ENCODE measurements around the gene NFE2L1.

DNA sequence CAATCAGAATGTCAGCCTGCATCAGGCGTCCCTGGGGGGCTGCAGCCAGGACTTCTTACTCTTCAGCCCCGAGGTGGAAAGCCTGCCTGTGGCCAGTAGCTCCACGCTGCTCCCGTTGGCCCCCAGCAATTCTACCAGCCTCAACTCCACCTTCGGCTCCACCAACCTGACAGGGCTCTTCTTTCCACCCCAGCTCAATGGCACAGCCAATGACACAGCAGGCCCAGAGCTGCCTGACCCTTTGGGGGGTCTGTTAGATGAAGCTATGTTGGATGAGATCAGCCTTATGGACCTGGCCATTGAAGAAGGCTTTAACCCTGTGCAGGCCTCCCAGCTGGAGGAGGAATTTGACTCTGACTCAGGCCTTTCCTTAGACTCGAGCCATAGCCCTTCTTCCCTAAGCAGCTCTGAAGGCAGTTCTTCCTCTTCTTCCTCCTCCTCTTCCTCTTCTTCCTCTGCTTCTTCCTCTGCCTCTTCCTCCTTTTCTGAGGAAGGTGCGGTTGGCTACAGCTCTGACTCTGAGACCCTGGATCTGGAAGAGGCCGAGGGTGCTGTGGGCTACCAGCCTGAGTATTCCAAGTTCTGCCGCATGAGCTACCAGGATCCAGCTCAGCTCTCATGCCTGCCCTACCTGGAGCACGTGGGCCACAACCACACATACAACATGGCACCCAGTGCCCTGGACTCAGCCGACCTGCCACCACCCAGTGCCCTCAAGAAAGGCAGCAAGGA is 10.4 kb downstream of the NFE2L1 start:
- TF ChIP-seq, protein P1, sequence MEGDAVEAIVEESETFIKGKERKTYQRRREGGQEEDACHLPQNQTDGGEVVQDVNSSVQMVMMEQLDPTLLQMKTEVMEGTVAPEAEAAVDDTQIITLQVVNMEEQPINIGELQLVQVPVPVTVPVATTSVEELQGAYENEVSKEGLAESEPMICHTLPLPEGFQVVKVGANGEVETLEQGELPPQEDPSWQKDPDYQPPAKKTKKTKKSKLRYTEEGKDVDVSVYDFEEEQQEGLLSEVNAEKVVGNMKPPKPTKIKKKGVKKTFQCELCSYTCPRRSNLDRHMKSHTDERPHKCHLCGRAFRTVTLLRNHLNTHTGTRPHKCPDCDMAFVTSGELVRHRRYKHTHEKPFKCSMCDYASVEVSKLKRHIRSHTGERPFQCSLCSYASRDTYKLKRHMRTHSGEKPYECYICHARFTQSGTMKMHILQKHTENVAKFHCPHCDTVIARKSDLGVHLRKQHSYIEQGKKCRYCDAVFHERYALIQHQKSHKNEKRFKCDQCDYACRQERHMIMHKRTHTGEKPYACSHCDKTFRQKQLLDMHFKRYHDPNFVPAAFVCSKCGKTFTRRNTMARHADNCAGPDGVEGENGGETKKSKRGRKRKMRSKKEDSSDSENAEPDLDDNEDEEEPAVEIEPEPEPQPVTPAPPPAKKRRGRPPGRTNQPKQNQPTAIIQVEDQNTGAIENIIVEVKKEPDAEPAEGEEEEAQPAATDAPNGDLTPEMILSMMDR (IDR thresholded peaks at IDR 0.05) = no peak
- no peak for TF ChIP-seq POLR2AphosphoS5 (IDR thresholded peaks at IDR 0.05)

All from prostate gland (tissue), 2 donors.